MV-4-11 (cell line): Measurements from ENCODE around the gene JAK1.
A peak's percentile ranks its signal among the peaks of the same experiment; 100 is the strongest.
"Not testable (repeated sequence)": the region's sequence is repeated elsewhere in the genome, so short reads cannot be mapped to it uniquely, and the experiment has no call there.

Experiments
- DNase-seq: peaks from one replicate; lab custom pipeline; 2025; lab: John Stamatoyannopoulos, UW

JAK1 gene

DNA sequence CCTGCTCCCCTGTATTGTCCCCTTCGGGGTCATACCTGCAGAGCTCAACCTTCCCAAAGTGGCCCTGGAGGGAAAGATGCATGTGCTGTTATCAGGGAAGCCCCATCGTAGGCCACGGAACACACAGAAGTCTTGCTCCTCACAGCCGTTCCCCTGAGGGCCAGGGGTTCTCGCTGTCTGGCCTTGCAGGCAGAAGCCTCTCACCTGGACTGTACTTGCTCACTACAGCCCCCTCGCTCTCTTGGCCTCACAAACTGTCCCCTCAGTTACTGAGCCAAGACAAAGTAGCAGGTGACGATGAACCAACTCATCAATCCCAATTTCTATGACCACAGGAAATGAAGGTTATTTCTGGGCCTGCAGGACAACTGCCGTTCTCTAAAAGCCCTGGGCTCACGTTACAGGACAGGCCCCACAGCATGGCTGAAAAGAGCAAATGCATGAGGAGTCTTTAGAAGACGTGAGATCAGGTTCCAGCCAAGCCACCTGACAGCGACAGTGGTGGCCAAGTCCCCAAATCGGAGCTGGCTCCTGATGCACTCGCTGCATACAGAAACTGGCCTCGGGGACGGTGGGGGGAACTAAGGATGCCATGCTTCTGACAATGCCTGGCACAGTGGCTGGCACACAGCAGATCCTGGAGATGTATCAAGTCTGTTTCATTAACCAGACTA, 126.5 kb downstream of the JAK1 start:
- no peak for DNase-seq

DNA sequence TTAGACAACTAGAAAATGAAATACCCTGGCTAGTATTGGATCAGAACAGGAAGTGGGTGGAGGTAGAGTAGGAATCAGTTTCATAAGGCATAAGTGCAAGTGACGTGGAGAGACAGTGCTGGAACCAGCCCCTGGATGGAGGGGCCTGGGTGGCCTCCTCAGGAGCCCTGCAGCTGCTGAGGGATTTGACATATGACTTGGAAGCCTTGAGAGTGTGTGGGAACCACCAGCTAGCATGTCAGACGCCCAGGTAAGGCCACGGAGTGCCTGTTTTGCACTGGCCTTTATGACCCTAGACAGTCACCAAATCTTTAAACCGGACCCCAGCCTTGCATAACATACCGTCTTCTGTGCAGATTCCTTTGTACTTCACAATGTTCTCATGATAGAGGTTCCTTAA, 127.1 kb downstream of the JAK1 start:
- no peak for DNase-seq

DNA sequence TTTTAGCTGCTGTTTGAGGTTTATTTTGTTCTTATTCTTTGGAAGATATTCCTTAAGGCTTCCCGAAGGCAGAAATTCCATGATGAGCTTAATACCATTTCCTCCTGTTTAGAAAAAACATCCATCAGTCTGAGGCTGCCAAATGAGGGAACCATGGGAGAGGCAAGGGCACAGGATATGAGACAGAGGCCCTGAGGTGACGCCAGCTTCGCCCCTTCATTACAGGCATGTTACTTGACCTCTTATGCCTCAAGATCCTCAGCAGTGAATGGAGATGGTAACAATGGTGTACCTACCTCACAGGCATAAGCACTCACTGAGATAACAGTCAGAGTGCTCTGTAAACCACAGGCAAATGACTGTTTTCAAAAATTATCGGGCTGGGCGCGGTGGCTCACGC, 127.9 kb downstream of the JAK1 start:
- DNase-seq: no peak

DNA sequence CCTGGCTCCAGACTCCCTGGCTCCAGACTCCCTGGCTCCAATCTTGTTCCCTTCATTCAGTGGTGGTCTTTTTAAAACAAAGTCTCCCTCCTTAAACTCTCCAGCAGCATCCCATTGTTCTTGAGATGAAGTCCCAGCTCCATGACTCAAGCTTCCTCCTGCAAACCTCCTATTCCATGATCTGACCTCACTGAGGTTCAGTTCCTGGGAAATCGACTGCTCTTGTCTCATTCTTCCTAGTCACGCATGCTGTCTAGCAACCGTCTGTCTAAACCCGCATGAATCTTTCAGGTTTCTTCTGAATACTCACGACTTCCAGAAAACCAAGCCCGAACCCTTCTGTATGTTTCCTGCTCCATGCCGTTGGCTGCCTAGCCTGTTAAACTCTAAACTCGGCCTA, 129.5 kb downstream of the JAK1 start:
- no peak for DNase-seq

DNA sequence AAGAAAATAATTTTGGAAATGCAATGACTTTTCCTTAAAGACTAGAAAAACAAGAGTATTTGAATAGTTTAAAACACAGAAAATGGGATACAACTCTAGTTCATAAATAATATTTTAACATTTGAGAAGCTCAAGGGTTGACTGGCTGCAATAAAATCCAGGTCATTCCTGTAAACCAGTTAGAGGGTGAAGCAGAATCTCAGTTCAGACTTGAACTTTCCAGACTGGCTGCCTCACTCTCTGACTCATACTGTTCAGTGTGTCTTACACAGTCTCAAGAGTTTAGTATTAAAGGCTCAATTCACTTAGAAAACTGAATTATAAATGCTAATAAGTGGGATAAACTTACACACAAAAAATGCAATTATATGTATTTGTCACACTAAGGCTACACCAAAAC, 131.6 kb downstream of the JAK1 start:
- no peak for DNase-seq

DNA sequence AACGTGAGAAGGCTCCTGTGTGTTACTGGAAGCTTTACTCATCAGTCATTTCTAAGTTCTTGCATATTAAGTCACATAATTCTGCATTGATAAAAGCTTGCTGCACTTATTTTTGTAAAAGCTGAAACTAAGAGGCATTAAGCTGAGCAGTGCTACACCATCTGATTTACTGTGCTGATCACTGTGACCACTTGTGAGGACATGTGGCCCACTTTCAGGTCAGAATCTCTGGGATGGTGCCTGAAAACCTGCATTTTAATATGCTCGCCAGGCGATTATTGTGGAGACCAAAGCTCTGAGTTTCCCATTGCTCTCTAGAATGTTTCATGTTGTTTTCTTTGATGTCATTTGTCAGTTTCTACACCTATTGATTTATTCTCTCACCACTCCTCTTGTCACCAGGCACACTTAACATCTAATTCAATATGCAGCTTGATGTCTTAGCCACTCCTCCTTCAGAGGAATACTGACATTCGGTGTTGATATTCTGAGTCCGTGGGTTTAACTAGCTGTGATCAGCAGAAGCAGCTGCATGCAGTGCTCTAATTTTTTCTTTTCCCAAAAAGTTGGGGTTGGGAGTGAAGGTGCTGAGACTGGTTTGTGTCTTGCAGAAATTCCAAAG, 136.2 kb downstream of the JAK1 start:
- DNase-seq: no peak

DNA sequence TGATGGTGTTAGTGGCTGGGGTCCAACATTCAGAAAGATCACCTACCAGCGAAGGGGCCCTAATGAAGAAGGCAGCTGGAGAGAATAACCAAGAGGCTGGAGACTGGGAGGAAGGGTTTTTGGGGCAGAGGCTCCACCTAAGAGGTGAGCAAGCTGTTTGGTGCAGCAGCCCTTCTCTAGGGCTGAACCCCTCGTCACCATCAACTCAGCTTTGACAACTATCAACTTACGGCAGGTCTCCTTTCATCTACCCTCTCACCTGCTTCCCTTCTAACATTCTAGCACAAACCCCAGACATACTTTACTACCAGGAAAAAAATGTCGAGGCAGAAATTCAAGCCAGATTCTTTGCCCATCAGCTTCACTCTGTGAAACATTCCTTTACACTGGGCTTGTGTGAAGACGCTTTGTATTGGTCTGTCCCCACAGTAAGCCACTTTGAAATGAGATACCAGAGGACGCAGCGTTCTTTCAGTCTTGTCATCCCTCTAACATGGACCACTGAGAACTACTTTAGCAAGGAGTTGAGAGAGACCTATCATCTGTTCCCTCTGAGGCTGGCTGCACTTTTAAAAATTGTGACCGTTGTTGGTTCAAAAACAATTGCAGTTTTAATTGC, 136.8 kb downstream of the JAK1 start:
- no peak for DNase-seq

DNA sequence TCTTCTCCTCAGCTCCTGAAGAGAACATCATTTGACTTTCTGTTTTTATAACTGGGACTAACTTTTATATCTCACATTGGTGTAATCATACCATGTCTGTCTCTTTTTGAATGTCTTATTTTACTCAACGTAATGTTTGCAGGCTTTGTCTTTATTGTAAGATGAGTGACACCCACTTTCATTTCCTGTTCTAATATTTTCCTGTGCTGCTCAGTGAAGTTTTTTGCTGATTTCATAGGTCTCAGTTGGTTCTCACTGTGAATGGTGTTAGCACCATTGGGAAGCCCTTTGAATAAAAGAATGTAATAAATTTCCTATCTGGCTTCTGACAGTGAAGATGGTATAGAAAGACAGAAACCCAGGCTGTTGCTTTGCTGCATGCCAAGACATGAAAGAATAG, 137.5 kb downstream of the JAK1 start:
- DNase-seq: peak; percentile 16

DNA sequence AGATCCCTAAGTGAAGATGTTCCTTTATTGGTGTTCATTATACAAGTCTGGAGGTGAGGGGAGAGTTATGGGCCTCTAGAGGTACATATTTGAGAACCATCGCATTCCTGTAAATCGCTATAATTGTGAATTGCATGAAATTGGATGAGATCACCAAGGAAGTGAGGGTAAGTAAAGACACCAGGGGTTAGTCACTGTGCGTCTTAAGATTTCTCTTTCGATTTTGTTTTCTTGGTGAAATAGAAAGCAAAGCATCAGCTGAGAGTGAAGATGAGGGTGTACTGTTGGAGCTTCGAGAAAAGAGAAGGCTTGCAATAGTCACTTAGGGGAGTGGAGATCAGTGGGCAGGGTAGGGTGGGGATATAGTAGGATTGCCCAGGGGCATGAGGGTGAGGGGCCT, 139.4 kb downstream of the JAK1 start:
- no peak for DNase-seq

DNA sequence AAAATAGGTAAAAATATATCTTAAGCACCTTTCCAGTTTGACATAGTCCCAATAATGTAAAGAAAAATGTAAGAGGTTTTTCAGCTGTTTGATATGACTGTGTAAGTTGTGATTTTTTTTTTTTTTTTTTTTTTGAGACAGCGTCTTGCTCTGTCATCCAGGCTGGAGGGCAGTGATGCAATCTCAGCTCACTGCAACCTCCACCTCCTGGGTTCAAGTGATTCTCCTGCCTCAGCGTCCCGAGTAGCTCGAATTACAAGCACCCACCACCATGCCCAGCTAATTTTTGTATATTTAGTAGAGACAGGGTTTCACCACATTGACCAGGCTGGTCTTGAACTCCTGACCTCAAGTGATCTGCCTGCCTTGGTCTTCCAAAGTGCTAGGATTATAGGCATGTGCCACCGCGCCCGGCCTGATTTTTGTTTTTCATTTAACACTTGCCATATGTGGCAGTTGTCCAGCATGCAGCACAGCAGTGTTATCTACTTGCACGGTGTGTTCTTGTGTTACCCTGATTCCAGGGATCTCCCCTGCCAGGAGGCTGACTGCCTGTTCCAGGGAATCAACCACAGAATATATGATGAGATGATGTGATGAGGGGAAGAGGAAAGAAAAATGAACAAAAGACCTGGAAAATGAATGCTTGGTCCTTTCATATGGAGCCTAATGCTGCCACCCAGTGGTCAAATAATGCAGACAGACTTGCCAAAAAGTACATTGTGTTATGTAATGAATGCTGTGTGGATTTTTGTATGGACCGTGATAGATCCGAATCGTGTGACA, 142.5 kb downstream of the JAK1 start:
- peak; percentile 44 for DNase-seq

DNA sequence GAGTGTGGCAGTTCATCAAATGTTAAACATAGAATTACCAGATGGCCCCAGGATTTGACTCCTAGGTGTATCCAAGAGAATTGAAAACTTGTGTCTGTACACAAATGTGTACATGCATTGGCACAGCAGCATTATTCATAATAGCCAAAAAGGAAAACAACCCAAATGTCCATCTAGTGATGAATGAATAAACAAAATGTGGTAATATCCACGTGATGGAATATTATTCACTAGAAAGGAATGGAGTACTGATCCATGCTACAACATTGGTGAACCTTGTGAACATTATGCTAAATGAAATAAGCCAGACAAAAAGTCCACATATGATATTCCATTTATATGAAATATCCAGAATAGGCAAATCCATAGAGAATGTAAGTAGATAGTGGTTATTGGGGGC, 143.7 kb downstream of the JAK1 start:
- no peak for DNase-seq

DNA sequence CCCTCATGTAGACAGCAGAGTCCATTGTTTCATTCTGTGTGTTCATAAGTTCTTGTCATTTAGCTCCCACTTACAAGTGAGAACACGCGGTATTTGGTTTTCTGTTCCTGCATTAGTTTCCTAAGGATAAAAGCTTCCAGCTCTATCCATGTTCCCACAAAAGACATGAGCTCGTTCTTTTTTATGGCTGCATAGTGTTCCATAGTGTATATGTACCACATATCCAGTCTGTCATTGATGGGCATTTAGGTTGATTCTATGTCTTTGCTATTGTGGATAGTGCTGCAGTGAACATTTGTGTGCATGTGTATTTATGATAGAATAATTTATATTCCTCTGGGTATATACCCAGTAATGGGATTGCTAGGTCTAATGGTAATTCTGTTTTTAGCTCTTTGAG, 145.8 kb downstream of the JAK1 start:
- DNase-seq: not testable (repeated sequence)

DNA sequence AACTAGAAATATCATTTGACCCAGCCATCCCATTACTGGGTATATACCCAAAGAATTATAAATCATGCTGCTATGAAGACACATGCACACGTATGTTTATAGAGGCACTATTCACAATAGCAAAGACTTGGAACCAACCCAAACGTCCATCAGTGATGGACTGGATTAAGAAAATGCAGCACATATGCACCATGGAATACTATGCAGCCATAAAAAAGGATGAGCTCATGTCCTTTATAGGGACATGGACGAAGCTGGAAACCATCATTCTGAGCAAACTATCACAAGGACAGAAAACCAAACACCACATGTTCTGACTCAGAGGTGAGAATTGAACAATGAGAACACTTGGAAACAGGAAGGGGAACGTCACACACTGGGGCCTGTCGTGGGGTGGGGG, 149.0 kb downstream of the JAK1 start:
- DNase-seq: not testable (repeated sequence)

DNA sequence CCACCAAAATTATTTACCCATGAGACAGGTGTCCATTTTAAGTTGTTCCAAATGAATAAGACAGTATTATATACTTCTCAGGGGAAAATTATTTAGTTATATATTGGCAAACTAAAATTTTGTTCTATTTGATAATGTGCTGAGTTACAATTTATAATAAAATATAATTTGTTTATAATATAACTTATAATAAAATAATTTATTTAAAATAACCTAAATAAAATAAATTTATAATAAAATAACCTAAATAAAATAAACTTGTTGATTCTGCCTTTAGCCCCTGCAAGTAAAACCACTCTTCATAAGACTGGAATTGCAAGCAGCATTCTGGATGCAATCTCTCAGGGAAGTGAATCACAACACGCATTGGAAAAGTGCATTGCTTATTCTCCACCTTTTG, 151.9 kb downstream of the JAK1 start:
- DNase-seq: no peak

DNA sequence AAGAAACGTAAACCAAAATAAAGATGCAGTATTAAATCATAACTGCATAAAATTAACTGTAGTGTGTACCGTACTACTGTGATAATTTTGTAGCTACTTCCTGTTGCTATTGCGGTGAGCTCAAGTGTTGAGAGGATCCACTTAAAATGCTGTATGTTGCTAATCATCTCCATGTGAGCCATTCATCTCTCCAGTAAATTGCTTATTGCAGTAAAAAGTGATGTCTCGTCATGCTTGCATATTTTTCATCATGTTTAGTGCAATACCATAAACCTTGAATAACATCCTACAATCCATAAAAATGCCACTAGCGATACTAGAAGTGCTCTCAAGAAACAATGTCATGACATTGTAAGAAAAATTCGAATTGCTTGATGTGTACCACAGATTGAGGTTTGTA, 155.2 kb downstream of the JAK1 start:
- DNase-seq: no peak

DNA sequence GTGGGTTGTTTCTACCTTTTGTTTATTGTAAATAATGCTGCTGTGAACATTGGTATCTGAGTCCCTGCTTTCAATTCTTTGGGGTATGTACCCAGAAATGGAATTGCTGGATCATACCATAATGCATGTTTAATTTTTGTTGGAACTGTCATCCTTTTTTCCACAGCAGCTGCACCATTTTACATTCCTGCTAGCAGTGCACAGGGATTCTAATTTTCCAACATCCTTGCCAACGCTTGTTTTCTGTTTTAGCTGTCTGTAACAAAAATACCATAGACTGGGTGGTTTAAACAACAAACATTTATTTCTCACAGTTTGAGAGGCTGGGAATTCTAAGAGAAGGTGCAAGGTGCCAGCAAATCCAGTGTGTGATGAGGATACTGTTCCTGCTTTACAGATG, 156.3 kb downstream of the JAK1 start:
- no peak for DNase-seq

DNA sequence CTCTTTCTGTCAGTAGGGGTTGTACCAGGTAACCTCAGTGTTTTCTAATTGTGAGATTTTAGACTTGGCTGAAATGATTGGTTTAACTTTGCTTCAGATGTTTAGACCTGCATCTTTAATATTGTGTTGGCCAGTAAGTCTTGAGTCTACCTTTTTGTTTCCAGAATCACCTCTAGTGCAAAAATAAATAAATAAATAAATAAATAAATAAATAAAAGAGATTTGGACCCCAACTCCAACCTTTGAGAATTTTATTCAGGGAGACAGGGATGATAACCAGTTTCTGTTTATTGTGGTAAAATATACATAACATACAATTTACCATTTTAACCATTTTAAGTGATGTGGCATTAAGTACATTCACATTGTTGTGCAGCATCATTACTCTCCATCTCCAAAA, 157.0 kb downstream of the JAK1 start:
- DNase-seq: no peak

DNA sequence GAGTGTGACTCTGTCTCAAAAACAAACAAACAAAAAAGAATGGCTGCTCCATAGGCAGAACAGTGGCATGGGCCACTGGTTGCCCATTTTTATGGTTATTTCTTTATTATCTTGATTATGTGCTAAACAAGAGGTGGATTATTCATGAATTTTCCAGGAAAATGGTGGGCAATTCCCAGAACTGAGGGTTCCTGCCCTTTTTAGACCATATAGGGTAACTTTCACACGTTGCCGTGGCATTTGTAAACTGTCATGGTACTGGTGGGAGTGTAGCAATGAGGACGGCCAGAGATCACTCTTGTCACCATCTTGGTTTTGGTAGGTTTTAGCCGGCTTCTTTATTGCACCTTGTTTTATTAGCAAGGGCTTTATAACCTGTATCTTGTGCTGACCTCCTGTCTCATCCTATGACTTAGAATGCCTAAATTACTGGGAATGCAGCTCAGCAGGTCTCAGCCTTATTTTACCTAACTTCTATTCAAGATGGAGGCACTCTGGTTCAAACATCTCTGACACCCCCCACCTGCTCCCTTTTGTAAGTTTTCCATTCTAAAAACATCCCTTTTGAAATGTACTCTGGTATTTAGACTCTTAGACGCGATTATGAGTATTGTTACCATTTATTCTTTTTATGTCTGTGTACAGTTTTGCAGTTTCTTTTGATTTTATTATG, 164.4 kb downstream of the JAK1 start:
- DNase-seq: no peak

DNA sequence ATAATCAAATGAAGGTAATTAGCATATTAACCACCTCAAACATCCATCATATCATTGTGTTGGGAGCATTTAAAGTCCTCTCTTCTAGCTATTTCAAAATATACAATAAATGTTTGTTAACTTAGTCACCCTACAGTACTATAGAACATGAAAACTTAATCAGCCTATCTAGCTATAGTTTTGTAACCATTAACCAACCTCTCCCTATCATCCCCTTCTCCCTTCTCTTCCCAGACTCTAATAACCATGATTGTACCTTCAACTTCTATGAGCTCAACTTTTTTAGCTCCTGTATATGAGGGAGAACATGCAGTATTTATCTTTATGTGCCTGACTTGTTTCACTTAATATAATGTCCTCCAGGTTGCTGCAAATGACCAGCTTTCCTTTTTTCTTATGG, 167.5 kb downstream of the JAK1 start:
- no peak for DNase-seq

DNA sequence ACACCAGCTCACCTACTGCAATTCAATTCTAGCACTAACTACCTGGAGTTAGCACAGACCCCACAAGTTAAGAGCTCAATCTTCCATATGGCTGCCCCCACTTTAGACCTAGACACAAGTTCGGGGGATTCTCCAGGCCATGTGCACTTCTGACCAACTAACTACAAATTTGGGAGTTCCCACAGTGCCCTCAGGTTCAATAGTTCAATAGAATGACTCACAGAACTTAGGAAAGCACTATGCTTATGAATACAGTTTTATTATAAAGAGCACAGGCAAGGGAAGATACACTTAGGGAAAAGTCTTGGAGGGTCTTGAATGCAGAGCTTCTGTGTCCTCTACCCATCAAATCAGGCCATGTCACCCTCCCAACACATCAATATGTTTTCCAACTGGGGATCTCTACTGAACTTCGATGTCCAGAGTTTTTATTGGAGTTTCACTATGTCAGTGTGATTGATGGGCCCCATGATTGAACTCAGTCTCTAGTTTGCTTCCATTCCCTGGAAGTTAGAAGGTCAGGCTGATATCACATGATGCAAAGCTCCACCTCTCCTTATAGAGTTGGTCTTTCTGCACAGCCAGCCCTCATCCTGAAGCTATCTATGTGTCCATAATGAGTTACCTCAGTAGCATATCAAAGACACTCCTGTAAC, 175.4 kb downstream of the JAK1 start:
- DNase-seq: no peak
